ENCODE measurements around the gene GPAM.
A peak's percentile ranks its signal among the peaks of the same experiment; 100 is the strongest.
"Not testable (repeated sequence)": the region's sequence is repeated elsewhere in the genome, so short reads cannot be mapped to it uniquely, and the experiment has no call there.

Gene GPAM, protein sequence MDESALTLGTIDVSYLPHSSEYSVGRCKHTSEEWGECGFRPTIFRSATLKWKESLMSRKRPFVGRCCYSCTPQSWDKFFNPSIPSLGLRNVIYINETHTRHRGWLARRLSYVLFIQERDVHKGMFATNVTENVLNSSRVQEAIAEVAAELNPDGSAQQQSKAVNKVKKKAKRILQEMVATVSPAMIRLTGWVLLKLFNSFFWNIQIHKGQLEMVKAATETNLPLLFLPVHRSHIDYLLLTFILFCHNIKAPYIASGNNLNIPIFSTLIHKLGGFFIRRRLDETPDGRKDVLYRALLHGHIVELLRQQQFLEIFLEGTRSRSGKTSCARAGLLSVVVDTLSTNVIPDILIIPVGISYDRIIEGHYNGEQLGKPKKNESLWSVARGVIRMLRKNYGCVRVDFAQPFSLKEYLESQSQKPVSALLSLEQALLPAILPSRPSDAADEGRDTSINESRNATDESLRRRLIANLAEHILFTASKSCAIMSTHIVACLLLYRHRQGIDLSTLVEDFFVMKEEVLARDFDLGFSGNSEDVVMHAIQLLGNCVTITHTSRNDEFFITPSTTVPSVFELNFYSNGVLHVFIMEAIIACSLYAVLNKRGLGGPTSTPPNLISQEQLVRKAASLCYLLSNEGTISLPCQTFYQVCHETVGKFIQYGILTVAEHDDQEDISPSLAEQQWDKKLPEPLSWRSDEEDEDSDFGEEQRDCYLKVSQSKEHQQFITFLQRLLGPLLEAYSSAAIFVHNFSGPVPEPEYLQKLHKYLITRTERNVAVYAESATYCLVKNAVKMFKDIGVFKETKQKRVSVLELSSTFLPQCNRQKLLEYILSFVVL

DNA sequence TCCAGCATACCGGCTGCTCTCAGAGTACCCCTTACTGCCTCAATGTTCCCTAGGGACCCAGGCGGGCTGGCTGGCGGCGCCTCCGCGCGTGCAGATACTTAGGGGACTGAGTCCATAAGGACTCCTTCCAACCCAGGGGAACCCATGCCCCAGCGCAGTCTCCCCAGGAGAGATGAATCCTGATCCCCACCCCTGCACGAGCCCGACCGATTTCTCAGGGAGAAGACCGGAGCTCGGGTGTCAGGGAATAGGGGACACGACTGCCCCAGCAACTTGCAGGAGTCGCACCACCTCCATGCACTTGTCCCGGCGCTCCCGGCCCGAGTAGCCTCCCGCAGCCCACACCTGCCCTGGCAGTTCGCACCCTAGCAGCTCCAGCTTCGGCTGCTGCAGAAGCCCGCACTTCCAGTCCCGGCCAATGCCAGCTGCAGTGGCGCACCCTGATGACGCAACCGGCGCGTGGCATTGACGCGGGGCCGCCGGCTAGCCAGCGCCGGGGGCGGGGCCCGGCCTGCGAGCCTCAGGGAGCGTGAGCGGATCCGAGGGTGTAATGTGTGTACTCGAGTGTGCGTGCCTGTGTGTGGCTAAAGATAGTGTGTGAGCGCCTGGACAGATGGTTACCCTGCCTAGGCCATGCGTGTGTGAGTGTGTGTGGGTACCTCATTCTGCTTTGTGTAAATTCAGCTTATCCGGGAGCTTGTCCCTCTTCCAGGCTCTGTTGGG is at the start of gene GPAM:
Gene GPAM (minus strand): TSS at position 437 of the 723 bp plus-strand sequence. CDS start 1,981 bp downstream, outside the sequence.
- H3K4me3 ChIP-seq (ENCODE audit: low read depth, low read length) = peak within 1 kb of the TSS; percentile 95
- TF ChIP-seq, protein P1, sequence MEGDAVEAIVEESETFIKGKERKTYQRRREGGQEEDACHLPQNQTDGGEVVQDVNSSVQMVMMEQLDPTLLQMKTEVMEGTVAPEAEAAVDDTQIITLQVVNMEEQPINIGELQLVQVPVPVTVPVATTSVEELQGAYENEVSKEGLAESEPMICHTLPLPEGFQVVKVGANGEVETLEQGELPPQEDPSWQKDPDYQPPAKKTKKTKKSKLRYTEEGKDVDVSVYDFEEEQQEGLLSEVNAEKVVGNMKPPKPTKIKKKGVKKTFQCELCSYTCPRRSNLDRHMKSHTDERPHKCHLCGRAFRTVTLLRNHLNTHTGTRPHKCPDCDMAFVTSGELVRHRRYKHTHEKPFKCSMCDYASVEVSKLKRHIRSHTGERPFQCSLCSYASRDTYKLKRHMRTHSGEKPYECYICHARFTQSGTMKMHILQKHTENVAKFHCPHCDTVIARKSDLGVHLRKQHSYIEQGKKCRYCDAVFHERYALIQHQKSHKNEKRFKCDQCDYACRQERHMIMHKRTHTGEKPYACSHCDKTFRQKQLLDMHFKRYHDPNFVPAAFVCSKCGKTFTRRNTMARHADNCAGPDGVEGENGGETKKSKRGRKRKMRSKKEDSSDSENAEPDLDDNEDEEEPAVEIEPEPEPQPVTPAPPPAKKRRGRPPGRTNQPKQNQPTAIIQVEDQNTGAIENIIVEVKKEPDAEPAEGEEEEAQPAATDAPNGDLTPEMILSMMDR (IDR thresholded peaks at IDR 0.05; ENCODE audit: low read depth, low read length) = no peak

DNA sequence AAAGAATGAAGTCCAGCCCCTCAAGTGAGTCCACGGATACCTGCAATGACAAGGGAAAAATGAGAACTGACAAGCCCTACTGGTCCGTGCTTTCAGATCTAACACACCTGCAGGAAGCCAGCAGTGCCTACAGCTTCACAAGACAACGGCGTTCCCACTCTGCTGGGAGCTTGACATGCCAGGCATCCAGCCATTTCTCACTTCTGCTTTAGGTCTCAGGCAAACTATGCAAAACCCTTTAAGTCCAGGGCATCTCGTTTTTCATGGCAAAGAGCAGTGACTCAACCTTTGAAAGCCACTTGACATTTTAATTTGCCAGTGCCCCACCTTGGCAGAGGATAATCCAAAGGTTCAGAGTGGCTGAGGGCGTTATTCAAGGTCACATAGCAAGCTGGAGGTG is 49.1 kb upstream of the GPAM start:
- H3K4me3 ChIP-seq (ENCODE audit: low read depth, low read length) = no peak overlapping the region
- TF ChIP-seq, protein P1 (IDR thresholded peaks at IDR 0.05; ENCODE audit: low read depth, low read length) = no peak

DNA sequence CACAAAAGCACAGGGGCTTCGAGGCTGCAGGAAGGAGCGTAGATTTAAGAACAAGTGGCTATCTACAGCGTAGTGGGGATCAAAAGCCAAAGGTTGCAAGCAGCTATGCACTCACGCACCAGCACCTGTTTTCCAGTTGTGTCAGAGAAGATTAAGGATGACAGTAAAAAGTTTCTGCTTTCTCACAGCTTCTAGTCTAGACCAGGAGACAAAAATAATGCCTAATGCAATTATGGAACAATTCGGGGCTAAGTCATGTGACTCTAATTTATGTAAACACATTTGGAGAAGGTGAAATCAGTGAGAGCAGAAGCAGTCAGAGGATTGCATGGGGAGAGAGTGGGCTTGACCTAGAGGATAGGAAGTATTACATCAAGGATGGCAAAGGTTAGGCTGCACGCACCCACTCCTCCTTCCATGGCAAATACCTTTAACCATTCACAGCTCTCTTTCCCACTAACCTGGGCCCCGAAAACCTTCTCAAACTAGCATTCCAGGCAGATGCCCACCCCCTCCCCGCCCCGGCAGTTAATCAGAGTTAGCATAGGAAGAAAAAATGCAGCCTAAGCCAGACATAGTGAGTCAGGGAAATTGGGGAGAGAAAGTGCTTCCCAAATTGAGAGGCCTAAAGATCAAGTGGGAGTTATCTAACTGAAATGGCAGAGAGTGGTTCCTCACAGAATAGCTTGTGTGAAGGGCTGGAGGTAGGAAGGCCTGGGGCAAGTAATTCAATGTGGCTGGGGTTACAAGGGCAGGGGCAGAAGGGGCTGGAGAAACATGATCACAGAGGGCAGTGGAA is 48.2 kb upstream of the GPAM start:
- TF ChIP-seq, protein P1 (IDR thresholded peaks at IDR 0.05; ENCODE audit: low read depth, low read length) = no peak
- H3K4me3 ChIP-seq (ENCODE audit: low read depth, low read length) = no peak overlapping the region

DNA sequence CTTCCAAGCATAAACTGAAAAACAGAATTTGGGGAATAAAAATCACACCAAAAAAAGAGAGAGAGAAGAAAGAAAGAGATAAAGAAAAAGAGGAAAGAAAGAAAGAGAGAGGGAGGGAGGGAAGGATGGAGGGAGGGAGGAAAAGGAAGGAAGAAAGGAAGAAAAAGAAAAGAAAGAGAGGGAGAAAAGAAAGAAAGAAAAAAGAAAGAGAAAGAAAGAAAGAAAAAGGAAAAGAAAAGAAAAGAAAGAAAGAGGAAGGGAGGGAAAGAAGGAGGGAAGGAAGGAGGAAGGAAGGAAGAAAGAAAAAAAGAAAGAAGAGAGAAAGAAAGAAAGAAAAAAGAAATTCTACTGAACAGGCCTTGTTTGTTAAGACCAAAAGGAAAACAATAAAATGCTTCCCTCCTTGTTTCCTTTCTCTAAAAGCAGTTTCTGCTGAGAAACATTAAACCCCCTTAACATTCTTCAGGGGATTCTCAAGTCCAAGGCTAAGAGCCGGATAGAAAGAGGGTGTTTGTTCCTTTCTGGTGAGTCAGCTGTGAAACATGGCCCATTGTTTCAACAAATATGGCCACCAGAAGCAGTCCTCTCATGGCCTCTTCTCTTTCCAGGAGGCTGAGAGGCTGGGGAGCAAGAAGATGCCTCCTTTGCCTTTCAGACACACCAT is 46.9 kb upstream of the GPAM start:
- H3K4me3 ChIP-seq (ENCODE audit: low read depth, low read length) = no peak overlapping the region
- TF ChIP-seq, protein P1 (IDR thresholded peaks at IDR 0.05; ENCODE audit: low read depth, low read length) = no peak

DNA sequence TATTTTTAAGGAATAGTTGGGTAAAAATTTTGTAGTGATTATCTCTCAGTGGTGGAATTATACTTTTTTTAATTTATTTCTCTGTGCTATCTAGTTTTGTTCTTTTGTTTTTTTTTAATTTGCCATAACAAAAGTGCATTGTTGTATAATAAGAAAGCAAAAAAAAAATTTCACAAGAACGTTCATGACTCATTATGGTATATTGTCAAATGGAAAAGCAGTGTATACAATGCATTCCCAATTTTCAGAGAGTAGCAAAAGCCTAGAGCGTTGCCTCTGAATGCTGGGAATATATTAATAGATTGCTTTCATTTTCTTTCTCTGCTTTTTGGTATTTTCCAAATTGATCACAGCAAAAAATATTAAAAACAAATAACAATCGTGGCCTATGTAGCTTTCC is 46.3 kb upstream of the GPAM start:
- no peak overlapping the region for H3K4me3 ChIP-seq (ENCODE audit: low read depth, low read length)
- TF ChIP-seq, protein P1 (IDR thresholded peaks at IDR 0.05; ENCODE audit: low read depth, low read length) = no peak

DNA sequence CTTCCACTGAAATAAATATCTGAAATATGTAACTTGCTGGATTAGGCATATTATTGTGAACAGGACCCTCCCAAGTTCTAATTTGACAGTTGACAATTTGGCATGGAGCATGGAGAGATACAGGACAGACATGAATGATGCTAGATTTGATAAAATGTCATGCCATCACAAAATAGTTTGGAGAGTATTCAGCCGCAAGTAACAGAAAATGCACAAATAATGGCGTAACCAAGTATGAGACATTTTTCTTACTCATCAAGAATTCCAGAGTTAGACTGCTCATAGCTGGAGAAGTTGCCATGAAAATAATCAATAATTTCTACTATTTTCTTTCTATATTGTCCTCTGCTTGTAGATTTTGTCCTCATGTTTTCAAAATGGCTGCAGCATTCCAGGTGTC is 45.5 kb upstream of the GPAM start:
- H3K4me3 ChIP-seq (ENCODE audit: low read depth, low read length) = no peak overlapping the region
- TF ChIP-seq, protein P1 (IDR thresholded peaks at IDR 0.05; ENCODE audit: low read depth, low read length) = no peak

DNA sequence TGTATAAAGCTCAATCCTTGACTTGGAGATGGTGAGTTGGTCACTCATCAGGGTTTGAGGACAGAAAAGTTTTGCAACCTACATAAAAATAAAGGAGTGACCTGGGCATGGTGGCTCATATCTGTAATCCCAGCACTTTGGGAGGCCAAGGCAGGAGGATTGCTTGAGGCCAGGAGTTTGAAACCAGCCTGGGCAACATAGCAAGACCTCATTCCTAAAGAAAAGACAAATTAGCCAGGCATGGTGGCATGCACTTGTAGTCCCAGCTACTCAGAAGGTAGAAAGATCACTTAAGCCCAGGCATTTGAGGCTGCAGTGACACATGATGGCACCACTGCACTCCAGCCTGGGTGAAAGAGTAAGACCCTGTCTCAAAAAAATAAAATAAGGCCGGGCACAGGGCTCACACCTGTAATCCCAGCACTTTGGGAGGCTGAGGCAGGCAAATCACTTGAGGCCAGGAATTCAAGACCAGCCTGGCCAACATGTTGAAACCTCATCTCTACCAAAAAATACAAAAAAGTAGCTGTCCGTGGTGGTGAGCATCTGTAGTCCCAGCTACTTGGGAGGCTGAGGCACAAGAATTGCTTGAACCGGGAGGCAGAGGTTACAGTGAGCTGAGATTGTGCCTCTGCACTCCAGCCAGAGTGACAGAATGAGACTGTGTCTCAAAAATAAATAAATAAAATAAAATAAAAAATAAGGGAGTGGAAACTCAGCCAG is 45.0 kb upstream of the GPAM start:
- H3K4me3 ChIP-seq (ENCODE audit: low read depth, low read length) = not testable (repeated sequence)

Data from WI38 (cell line).